ENCODE results near the gene ZGRF1.
"Not testable (repeated sequence)": the region's sequence is repeated elsewhere in the genome, so short reads cannot be mapped to it uniquely, and the experiment has no call there.

- TF ChIP-seq RFX5 (IDR thresholded peaks at IDR 0.05; ENCODE audit: low read depth, low read length); POLR2A (conservative IDR thresholded peaks at IDR 0.05); ZNF395 (CRISPR knock-in tag; IDR thresholded peaks at IDR 0.05); PHF21A (IDR thresholded peaks at IDR 0.05; ENCODE audit: borderline replicate concordance, low read depth); KDM1A (IDR thresholded peaks at IDR 0.05); NR2C1 (IDR thresholded peaks at IDR 0.05); NR2C1 (tag; IDR thresholded peaks at IDR 0.05): not testable (repeated sequence)
Observed at GRCh38 chr4:112644595-112645535, 8.2 kb upstream of the ZGRF1 start.
